GM19372 (cell line): Measurements from ENCODE around the gene ARRB2.

Experiments used
- ATAC-seq: cut with Tn5 transposase; IDR thresholded peaks from one replicate; pipeline ENCODE4 v1.9.1; 2021; ENCODE audit warnings: mild to moderate bottlenecking, low read depth, moderate library complexity; ENCODE audit not compliant: unreplicated experiment

ARRB2 gene

DNA sequence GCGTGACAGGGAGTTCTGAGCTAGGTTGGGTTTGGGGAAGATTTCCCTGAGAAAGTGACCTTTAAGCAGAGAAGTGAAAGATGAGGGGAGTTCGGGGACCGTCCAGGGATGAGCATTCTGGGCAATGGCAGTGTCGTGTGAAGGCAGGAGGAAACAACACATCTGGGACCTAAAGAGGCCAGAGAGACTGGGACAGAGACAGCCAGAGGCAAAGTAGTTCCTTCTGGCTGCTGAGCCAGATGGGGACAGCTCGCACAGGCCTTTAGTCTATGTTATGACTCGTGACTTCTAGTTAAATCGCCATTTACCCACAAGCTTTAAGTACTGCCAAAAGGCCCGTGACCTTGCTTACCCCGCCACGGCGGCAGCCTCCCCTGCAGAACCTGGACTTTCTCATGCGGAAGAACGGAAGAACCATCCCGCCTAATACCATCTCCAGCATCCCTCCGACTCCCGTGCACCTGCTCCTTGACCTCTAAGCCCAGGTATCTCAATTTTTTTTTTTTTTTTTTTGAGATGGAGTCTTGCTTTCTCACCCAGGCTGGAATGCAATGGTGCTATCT, 12.3 kb downstream of the ARRB2 start:
- no peak for ATAC-seq

GRCh38 chr17:4724650-4725049, 14.2 kb downstream of the ARRB2 start:
- ATAC-seq: no peak

- ATAC-seq: no peak
Observed at GRCh38 chr17:4725646-4726310, 15.3 kb downstream of the ARRB2 start.

DNA sequence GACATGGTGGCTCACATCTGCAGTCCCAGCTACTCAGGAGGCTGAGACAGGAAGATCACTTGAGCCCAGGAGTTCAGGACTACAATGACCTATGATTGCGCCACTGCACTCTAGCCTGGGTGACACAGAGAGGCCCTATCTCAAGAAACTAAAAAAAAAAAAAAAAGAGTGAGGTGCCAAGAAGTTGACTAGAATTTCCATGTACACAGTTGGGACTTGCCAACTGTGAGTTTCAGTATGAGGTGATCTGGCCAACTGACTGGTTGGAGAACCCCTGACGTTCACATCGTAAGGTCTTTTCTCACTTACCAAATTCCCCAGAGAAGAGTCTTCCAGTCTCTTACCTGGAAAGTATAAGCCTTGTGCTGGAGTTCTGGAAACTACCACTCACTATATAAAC, 17.7 kb downstream of the ARRB2 start:
- ATAC-seq: no peak

- ATAC-seq: no peak
Observed at GRCh38 chr17:4733073-4733531, 22.7 kb downstream of the ARRB2 start.

DNA sequence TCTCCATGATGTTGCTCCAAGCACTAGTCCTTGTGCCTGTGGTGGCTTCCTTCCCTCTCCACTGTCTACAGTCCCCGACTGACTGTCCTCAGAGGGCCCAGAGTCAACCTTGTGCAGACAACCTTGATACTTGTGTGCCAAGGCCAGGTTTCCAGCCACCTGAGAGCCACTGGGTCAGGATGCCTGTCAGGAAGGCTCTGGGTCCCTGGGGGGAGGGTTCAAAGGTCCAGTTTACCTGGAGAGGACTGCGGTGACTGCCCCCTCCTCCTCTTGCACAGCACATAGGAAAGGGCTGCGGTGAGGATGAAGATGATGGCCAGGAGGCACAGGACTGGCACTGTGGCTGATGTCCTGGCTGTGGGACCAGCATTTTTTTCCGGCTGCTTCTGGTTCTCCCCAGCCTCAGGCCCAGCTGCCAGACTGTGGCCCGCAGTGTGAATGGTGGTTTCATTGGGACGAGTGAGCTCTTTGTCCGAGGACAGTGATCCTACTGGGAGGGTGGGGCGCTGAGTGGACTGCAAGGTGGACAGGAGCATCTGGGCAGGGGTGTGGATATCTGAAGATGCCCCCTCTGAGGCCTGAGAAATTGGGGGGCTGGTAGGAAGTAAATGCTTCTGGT, 24.5 kb downstream of the ARRB2 start:
- ATAC-seq: no peak

DNA sequence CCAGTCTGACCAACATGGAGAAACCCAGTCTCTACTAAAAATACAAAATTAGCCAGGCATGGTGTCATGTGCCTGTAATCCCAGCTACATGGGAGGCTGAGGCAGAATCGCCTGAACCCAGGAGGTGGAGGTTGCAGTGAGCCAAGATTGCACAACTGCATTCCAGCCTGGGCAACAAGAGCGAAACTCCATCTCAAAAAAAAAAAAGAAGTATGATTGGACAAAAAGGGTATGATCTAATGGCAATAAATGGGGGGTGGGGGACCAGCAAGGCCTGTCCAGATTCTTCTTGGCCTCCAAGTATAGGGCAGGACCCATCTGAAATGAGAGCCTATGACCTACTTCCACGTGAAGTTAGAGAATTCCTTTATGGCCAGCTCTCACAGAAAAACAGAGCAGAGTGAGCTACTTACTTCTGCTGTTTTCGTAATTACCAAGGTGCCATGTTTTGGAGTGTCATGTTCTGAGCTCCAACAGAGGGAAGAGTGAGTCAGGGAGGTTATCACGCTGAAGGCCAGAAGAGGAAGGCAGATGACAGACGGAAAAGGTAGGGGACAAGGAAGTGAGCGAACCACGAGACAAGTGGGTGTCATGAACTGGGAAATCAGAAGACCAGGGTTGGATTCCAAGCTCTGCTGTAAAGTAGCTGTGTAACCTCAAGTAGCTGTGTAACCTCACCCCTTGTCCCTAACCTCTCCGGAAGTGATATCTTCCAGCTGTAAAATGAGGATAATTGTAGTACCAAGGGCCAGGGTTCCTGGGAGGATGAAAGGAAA, 25.6 kb downstream of the ARRB2 start:
- ATAC-seq: no peak

DNA sequence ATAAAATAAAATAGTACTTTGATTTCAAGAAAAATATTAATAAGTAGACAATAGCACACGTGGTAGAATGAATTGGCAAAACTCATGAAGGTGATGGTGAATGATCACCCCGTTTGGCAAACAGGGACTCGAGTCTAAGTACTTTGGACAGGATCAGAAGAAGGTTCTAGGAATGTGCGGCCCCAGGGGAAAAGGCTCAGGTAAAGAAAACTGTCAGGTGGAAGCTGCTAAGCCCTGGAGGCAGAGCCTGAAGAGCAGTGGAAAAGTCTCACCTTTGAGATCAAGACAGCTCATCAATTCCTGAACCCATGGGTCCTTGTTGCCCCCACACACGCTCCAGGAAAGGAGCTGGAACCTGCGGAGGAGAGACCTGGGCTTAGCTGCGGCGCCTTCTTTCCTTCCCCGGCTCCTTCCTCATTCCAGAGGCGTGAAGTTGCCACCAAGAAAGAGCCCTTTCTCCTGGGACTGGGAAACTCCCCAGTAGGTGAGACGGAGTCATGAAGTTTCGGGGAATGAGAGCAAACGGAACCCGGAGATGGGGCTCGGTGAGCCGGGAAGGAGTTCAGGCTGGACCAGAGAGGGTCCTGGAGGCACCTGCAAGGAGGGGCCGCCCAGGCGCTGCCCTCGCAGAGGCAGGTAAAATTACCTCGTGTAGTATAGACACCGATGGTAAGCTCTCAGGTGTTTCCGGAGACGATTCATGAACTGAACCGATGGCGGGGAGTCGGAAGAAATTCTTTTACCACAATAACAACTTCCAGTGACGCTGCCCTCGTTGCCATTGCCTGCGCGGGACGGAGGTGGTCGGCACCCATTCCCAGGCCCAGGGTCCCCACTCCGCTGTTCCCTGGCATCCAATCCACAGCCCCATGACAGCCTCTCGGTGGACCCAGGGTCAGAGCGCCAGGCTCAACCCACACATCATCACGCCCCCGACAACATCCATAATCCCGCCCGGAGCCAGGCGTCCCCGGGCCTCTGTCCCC, 28.0 kb downstream of the ARRB2 start:
- no peak for ATAC-seq

- ATAC-seq: no peak
Observed at GRCh38 chr17:4739122-4740024, 28.9 kb downstream of the ARRB2 start, which contains the start of the genes CXCL16 and ZMYND15. Gene CXCL16 (minus strand): TSS chr17:4739928. CDS start chr17:4739339, 589 bp downstream. Gene ZMYND15 (plus strand): TSS chr17:4739833. CDS start chr17:4740549, 716 bp downstream.

DNA sequence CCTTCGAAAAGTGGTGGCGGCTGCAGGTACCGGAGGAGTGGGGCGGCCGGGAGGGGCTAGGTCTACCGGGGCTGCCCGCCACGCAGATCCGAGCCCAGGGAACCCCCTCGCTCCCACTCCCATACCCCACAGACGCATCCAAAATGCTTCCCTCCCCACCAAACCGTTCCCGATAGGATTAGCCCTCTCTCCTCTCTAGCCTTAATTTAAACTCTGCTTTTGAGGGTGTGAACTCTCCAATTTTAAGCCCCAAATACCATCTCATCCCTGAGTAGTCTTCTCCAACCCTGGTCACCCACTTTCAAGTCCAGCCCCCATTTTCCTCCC, 29.6 kb downstream of the ARRB2 start:
- no peak for ATAC-seq

DNA sequence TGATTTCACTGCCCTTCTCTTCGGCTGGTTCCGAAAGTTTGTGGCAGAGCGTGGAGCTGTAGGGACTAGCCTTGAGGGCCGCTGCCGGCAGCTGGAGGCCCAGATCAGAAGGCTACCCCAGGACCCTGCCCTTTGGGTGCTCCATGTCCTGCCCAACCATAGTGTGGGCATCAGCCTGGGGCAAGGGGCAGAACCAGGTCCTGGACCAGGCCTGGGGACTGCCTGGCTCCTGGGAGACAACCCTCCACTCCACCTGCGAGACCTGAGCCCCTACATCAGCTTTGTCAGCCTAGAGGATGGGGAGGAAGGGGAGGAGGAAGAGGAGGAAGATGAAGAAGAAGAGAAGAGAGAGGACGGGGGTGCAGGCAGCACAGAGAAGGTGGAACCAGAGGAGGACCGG, 30.2 kb downstream of the ARRB2 start:
- ATAC-seq: no peak

DNA sequence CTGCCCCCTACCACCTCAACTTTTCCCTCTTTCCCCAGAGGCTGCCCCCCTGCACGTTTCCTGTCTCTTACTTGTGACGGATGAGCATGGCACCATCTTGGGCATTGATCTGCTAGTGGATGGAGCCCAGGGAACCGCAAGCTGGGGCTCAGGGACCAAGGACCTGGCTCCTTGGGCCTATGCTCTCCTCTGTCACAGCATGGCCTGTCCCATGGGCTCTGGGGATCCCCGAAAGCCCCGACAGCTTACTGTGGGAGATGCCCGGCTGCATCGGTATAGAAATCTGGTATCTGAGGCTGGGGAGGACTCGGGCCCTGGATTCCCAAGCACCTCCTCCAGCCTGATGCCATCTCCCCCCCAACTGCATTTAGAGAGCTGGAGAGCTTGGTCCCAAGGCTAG, 31.1 kb downstream of the ARRB2 start:
- ATAC-seq: no peak

DNA sequence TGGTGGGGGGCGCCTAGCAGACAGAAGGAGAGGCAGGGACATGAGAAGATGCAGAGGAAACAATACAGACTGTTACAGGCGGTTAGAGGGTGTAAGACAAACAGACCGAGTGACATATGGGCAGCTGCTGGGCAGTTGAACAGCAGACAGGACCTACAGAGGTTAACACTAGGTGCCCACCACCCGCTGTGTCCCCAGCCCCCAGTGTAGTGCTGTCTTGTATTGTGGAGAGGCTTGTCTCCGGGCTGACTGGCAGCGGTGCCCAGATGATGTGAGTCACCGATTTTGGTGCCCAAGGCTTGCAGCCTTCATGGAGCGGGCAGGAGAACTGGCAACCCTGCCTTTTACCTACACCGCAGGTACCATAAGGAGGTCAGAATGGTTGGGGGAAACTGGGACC, 31.7 kb downstream of the ARRB2 start:
- ATAC-seq: no peak

- ATAC-seq: no peak
Observed at GRCh38 chr17:4742629-4743028, 32.2 kb downstream of the ARRB2 start.

DNA sequence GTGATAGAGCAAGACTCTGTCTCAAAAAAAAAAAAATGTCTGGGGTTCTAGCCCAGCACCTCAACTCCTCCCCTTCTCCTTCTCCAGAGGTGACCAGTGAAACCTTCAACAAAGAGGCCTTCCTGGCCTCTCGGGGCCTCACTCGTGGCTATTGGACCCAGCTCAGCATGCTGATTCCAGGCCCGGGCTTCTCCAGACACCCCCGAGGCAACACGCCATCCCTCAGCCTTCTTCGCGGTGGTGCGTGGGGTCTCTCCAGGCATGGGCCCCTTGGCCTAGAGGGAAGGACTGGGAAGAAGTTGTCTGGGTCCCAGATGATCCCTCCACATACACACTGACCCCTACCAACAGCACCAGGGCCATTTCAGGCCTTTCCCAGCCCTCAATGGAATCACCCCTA, 32.8 kb downstream of the ARRB2 start:
- no peak for ATAC-seq

- ATAC-seq: no peak
Observed at GRCh38 chr17:4743898-4744297, 33.5 kb downstream of the ARRB2 start.

- ATAC-seq: no peak
Observed at GRCh38 chr17:4744999-4745969, 34.9 kb downstream of the ARRB2 start.

DNA sequence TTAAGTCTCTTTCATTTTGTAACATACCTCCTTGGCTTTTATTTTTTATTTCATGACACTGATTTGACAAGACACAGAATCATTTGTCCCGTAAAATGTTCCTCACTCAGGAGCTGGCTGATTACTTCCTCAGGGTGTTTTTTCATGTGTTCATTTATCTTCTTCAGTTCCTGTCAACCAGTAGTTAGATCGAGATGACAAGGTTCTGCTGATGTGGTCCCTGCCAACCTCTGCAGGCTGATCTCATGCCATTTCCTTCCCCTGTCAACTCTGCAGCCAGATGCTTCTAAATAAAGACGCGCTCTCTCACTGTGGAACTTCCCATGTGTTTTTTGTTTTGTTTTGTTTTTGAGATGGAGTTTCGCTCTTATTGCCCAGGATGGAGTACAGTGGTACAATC, 37.4 kb downstream of the ARRB2 start:
- no peak for ATAC-seq
